IMR-90 (cell line): ENCODE data around the gene ZDHHC11B.

ENCODE experiments used
- BHLHE40 ChIP-seq: fragments of 150-350 bp; IDR thresholded peaks from 2 replicates; pipeline ENCODE4 v1.6.1; 2016; ENCODE audit warnings: mild to moderate bottlenecking, low read depth, low read length
- CEBPB ChIP-seq: IDR thresholded peaks from 2 replicates; pipeline ENCODE4 v1.6.1; 2012; ENCODE audit warnings: low read depth, low read length, improper control_type of control experiment
- CTCF ChIP-seq: conservative IDR thresholded peaks from 2 replicates; pipeline ENCODE4 v1.5.1; 2012; ENCODE audit warnings: mild to moderate bottlenecking, low read depth, low read length, improper control_type of control experiment
- FOS ChIP-seq: fragments of 150-350 bp; IDR thresholded peaks from 2 replicates; pipeline ENCODE4 v1.6.1; 2016; ENCODE audit warnings: low read depth, low read length
- MAFK ChIP-seq: IDR thresholded peaks from 2 replicates; pipeline ENCODE4 v1.6.1; 2012; ENCODE audit warnings: low read depth, low read length, improper control_type of control experiment
- MAZ ChIP-seq: IDR thresholded peaks from 2 replicates; pipeline ENCODE4 v1.6.1; 2012; ENCODE audit warnings: low read depth, mild to moderate bottlenecking, low read length, improper control_type of control experiment, moderate library complexity, borderline replicate concordance
- MXI1 ChIP-seq: IDR thresholded peaks from 2 replicates; pipeline ENCODE4 v1.6.1; 2012; ENCODE audit warnings: low read depth, mild to moderate bottlenecking, low read length, moderate library complexity, borderline replicate concordance
- POLR2A ChIP-seq: IDR thresholded peaks from 2 replicates; pipeline ENCODE4 v1.6.1; 2012; ENCODE audit warnings: mild to moderate bottlenecking, low read depth, low read length
- RAD21 ChIP-seq: IDR thresholded peaks from 2 replicates; pipeline ENCODE4 v1.6.1; 2012; ENCODE audit warnings: low read length, improper control_type of control experiment
- RFX5 ChIP-seq: IDR thresholded peaks from 2 replicates; pipeline ENCODE4 v1.8.0; 2012; ENCODE audit warnings: low read depth, mild to moderate bottlenecking, low read length, moderate library complexity
- SMC3 ChIP-seq: fragments of 150-350 bp; IDR thresholded peaks from 2 replicates; pipeline ENCODE4 v1.6.1; 2016; ENCODE audit warnings: low read depth, mild to moderate bottlenecking, antibody characterized with exemption, low read length, moderate library complexity

- no peak for TF ChIP-seq CTCF
- TF ChIP-seq POLR2A: no peak
- no peak for TF ChIP-seq CEBPB
- no peak for TF ChIP-seq RAD21
- no peak for TF ChIP-seq MAZ
- TF ChIP-seq MXI1: no peak
- TF ChIP-seq BHLHE40: no peak
- TF ChIP-seq FOS: no peak
- no peak for TF ChIP-seq SMC3
- no peak for TF ChIP-seq RFX5
- no peak for TF ChIP-seq MAFK
Observed at GRCh38 chr5:669842-670395, 114.6 kb downstream of the ZDHHC11B start.
